Ascending aorta (tissue), 2 donors: ENCODE results near the gene STX11. TPM values are rescaled to one million over a fixed set of nuclear protein-coding genes. Genes with fewer than 3 reads are reported as not detected.
A peak's percentile ranks its signal among the peaks of the same experiment; 100 is the strongest.
"Not testable (repeated sequence)": the region's sequence is repeated elsewhere in the genome, so short reads cannot be mapped to it uniquely, and the experiment has no call there.

ENCODE experiments used
- DNase-seq, 2 donors: peaks; one replicate each; pipeline ENCODE4 v3.0.0-alpha.2; 2019; ENCODE audit warnings: low spot score in 2 of 2
- H3K27ac ChIP-seq, 2 donors: fragments of 200-600 bp; sonication (generic); one replicate each; pipeline ENCODE4 v1.5.1; 2016 to 2017; ENCODE audit warnings: mild to moderate bottlenecking in 1 of 2
- H3K27me3 ChIP-seq: fragments of 200-600 bp; sonication (generic); one replicate; pipeline ENCODE4 v1.5.1; 2017
- H3K36me3 ChIP-seq, 2 donors: fragments of 200-600 bp; sonication (generic); one replicate each; pipeline ENCODE4 v1.5.1; 2016
- H3K4me1 ChIP-seq, 2 donors: fragments of 200-600 bp; sonication (generic); one replicate each; pipeline ENCODE4 v1.5.1; 2016 to 2017; ENCODE audit warnings: mild to moderate bottlenecking in 1 of 2
- H3K4me3 ChIP-seq, 2 donors: fragments of 200-600 bp; sonication (generic); one replicate each; pipeline ENCODE4 v1.5.1; 2016 to 2017; ENCODE audit warnings: mild to moderate bottlenecking in 1 of 2
- H3K9me3 ChIP-seq, 2 donors: fragments of 200-600 bp; sonication (generic); one replicate each; pipeline ENCODE4 v1.5.1; 2016
- CTCF ChIP-seq, 3 experiments: fragments of 200-600 bp in 2 of 3; fragments of 450-650 bp in 1 of 3; sonication (generic) in 2 of 3; IDR thresholded peaks; one replicate each; pipeline ENCODE4 v1.5.1; 2016 to 2019; ENCODE audit warnings: antibody characterized with exemption in 3 of 3, mild to moderate bottlenecking in 1 of 3, moderate library complexity in 1 of 3
- intact Hi-C: fragments of 100-400 bp; cut with DNase I; formaldehyde crosslinking; loops from one replicate; pipeline ENCODE4 v1.15.1; 2023
- total RNA-seq: library from RNA; depleted of rRNA; stranded (reverse); fragments of >200 nt; gene quantifications from one replicate; pipeline ENCODE4 v1.1.0, GENCODE V29; 2016

The STX11 gene
- total RNA-seq, 1 donor from 2014 or later, result 29.5 TPM

GRCh38 chr6:144123836-144124235 lies 26.5 kb upstream of the STX11 start:
- Histone ChIP-seq H3K4me3 (no peak overlapping the region), H3K36me3 (no peaks in the 10 kb centered on the region), H3K4me1 (no peaks in the 10 kb centered on the region), H3K27me3 (no peaks in the 10 kb centered on the region), H3K9me3 (no peaks in the 10 kb centered on the region), H3K27ac (no peak overlapping the region)
- intact Hi-C loops, result no loop called here
- TF ChIP-seq CTCF (IDR thresholded peaks at IDR 0.05), result no peak
- DNase-seq, result no peak

GRCh38 chr6:144127097-144127496 lies 23.2 kb upstream of the STX11 start:
- Histone ChIP-seq H3K27me3 (no peaks in the 10 kb centered on the region), H3K27ac (no peak overlapping the region), H3K36me3 (no peaks in the 10 kb centered on the region), H3K4me3 (no peak overlapping the region), H3K4me1 (peaks cover 0 to 2% of the 10 kb centered on the region in 2 donors), H3K9me3 (no peaks in the 10 kb centered on the region)
- intact Hi-C loops, result no loop called here
- DNase-seq, result no peak
- no peak for TF ChIP-seq CTCF (IDR thresholded peaks at IDR 0.05)

- H3K27me3 ChIP-seq, result no peaks in the 10 kb centered on the region
- no peak overlapping the region for H3K27ac ChIP-seq
- intact Hi-C loops, result no loop called here
- no peak overlapping the region for H3K4me3 ChIP-seq
- no peaks in the 10 kb centered on the region for H3K9me3 ChIP-seq
- H3K4me1 ChIP-seq, result peaks cover 0 to 2% of the 10 kb centered on the region in 2 donors
- no peak for DNase-seq
- no peak for TF ChIP-seq CTCF (IDR thresholded peaks at IDR 0.05)
- no peaks in the 10 kb centered on the region for H3K36me3 ChIP-seq
Measured at GRCh38 chr6:144129469-144129868, 20.8 kb upstream of the STX11 start.

DNA sequence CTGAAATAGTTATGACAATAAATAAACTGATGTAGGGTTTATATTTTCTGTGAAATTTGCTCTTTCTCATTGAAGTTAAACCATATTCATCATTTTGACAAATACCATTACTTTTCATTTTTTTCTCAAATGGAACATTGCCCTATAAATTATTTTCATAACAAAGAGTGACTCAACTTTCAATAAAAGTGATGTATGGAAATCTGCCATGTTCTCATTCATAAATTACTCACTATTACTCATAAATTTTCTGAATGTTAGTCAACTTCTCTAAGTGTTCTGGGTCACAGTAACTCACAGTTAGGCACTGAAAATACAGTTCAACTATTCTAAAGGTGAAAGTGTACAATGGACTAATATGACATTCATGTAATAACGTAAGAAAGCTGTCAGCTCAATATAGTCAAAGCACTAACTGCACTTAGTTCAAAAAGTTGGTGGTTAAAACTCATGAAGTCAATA lies 19.0 kb upstream of the STX11 start:
- intact Hi-C loops, result no loop called here
- H3K4me3 ChIP-seq, result peak overlapping the region in 1 of 2 donors; percentile 25
- TF ChIP-seq CTCF (IDR thresholded peaks at IDR 0.05), result no peak

DNA sequence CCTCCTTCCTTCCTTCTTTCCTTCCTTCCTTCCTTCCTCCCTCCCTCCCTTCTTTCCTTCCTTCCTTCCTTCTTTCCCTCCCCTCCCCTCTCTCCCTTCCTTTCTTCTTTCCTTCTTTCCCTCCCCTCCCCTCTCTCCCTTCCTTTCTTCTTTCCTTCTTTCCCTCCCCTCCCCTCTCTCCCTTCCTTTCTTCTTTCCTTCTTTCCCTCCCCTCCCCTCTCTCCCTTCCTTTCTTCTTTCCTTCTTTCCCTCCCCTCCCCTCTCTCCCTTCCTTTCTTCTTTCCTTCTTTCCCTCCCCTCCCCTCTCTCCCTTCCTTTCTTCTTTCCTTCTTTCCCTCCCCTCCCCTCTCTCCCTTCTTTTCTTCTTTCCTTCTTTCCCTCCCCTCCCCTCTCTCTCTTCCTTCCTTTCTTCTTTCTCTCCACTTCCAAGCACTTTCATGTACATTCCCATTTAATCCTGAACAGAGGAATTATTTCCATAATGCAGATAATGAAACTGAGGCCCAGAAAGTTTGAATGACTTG lies 18.1 kb upstream of the STX11 start:
- intact Hi-C loops, H3K27ac ChIP-seq, H3K4me3 ChIP-seq, H3K4me1 ChIP-seq, H3K27me3 ChIP-seq, H3K36me3 ChIP-seq, DNase-seq, H3K9me3 ChIP-seq: not testable (repeated sequence)

More for the DNA sequence above, 19.0 kb upstream of the STX11 start:
- Histone ChIP-seq H3K27me3 (no peaks in the 10 kb centered on the region), H3K4me1 (peaks cover 0 to 2% of the 10 kb centered on the region in 2 donors), H3K9me3 (no peaks in the 10 kb centered on the region), H3K36me3 (no peaks in the 10 kb centered on the region), H3K27ac (no peak overlapping the region)
- no peak for DNase-seq

- no peak overlapping the region for H3K27ac ChIP-seq
- no peaks in the 10 kb centered on the region for H3K9me3 ChIP-seq
- no peak overlapping the region for H3K4me3 ChIP-seq
- no peak for DNase-seq
- no peaks in the 10 kb centered on the region for H3K36me3 ChIP-seq
- intact Hi-C loops, result loop anchor here (1.0 kb wide), 1 partner anchor 15 kb away; no protein-coding TSS in a partner anchor
- H3K27me3 ChIP-seq, result no peaks in the 10 kb centered on the region
- peaks cover 0 to 2% of the 10 kb centered on the region in 2 donors for H3K4me1 ChIP-seq
- TF ChIP-seq CTCF (IDR thresholded peaks at IDR 0.05), result no peak
Measured at GRCh38 chr6:144133225-144133821, 17.0 kb upstream of the STX11 start.
